Caco-2 (cell line): ENCODE results near the gene TAS2R3. TPM values are rescaled to one million over a fixed set of nuclear protein-coding genes. Genes with fewer than 3 reads are reported as not detected.

Experiments used
- BruUV-seq: library from RNA; stranded (reverse); fragments of 400-500 nt; replicated peaks from 2 replicates; lab custom pipeline; 2021; lab: Mats Ljungman, UMichigan
- CTCF ChIA-PET: fragments of 300-600 bp; sonication (Branson Sonifier 250); formaldehyde crosslinking; loops from one replicate; lab custom pipeline; 2022; ENCODE audit warnings: antibody characterized with exemption; lab: Charles Lee
- POLR2A ChIA-PET: fragments of 300-600 bp; sonication (Branson Sonifier 250); formaldehyde crosslinking; loops from one replicate; lab custom pipeline; 2022; ENCODE audit warnings: antibody characterized with exemption; lab: Charles Lee
- DNase-seq, 2 experiments: peaks; one replicate each; pipeline versions ENCODE4 v3.0.0 to v3.0.0-alpha.2; 2020 to 2022
- H3K27me3 ChIP-seq: replicated peaks from 2 replicates; pipeline ENCODE4 v1.6.0; 2011; ENCODE audit warnings: low read length; ENCODE audit not compliant: control insufficient read depth, insufficient read depth
- H3K36me3 ChIP-seq: 2 replicates; pipeline ENCODE4 v1.5.1; 2011; ENCODE audit warnings: low read length; ENCODE audit not compliant: control insufficient read depth, insufficient read depth
- H3K4me1 ChIP-seq: fragments of 250-450 bp; sonication (Bioruptor Pico); 2 replicates; pipeline ENCODE4 v1.5.1; 2020; ENCODE audit warnings: mild to moderate bottlenecking
- H3K4me3 ChIP-seq: 2 replicates; pipeline ENCODE4 v1.5.1; 2011; ENCODE audit warnings: low read depth, mild to moderate bottlenecking, control low read depth, low read length
- H3K9me3 ChIP-seq: fragments of 250-450 bp; sonication (Bioruptor Pico); 2 replicates; pipeline ENCODE4 v1.5.1; 2020; ENCODE audit warnings: mild to moderate bottlenecking, moderate library complexity
- H3K27ac Mint-ChIP-seq: one replicate; pipeline ENCODE4 v1.8.0; 2022; ENCODE audit warnings: mixed read lengths; ENCODE audit not compliant: unreplicated experiment
- H3K27me3 Mint-ChIP-seq: one replicate; pipeline ENCODE4 v1.8.0; 2022; ENCODE audit warnings: mixed read lengths; ENCODE audit not compliant: insufficient read depth, unreplicated experiment
- H3K36me3 Mint-ChIP-seq: one replicate; pipeline ENCODE4 v1.8.0; 2022; ENCODE audit warnings: mild to moderate bottlenecking, mixed read lengths; ENCODE audit not compliant: insufficient read depth, unreplicated experiment
- H3K4me1 Mint-ChIP-seq: one replicate; pipeline ENCODE4 v1.8.0; 2022; ENCODE audit warnings: low read depth, mixed read lengths; ENCODE audit not compliant: unreplicated experiment
- H3K4me3 Mint-ChIP-seq: one replicate; pipeline ENCODE4 v1.8.0; 2022; ENCODE audit warnings: mild to moderate bottlenecking, moderate library complexity, mixed read lengths; ENCODE audit not compliant: unreplicated experiment
- H3K9me3 Mint-ChIP-seq: one replicate; pipeline ENCODE4 v1.8.0; 2022; ENCODE audit warnings: mixed read lengths; ENCODE audit not compliant: unreplicated experiment
- intact Hi-C: fragments of 100-400 bp; cut with micrococcal nuclease; formaldehyde crosslinking; loops from one replicate; pipeline ENCODE4 v1.10.0; 2022; ENCODE audit not compliant: unreplicated experiment
- total RNA-seq: library from RNA; stranded (reverse); gene quantifications from 2 replicates; pipeline ENCODE4 v1.2.3, GENCODE V29; 2022
- TF ChIP-seq, protein P1 (sequence below), 2 experiments: fragments of 200-600 bp in 1 of 2; IDR thresholded peaks; 1 replicate in 1 of 2; 2 replicates in 1 of 2; pipeline versions ENCODE4 v1.5.1 to v1.8.0; 2011 to 2022; ENCODE audit warnings: antibody characterized with exemption in 1 of 2, control low read depth in 1 of 2, inconsistent platforms in 1 of 2, low read depth in 1 of 2, low read length in 1 of 2, mild to moderate bottlenecking in 1 of 2, moderate library complexity in 1 of 2; ENCODE audit not compliant: insufficient read depth in 1 of 2, severe bottlenecking in 1 of 2, unreplicated experiment in 1 of 2

The TAS2R3 gene
- total RNA-seq, 1 experiment from 2014 or later, result 1.9 TPM

DNA sequence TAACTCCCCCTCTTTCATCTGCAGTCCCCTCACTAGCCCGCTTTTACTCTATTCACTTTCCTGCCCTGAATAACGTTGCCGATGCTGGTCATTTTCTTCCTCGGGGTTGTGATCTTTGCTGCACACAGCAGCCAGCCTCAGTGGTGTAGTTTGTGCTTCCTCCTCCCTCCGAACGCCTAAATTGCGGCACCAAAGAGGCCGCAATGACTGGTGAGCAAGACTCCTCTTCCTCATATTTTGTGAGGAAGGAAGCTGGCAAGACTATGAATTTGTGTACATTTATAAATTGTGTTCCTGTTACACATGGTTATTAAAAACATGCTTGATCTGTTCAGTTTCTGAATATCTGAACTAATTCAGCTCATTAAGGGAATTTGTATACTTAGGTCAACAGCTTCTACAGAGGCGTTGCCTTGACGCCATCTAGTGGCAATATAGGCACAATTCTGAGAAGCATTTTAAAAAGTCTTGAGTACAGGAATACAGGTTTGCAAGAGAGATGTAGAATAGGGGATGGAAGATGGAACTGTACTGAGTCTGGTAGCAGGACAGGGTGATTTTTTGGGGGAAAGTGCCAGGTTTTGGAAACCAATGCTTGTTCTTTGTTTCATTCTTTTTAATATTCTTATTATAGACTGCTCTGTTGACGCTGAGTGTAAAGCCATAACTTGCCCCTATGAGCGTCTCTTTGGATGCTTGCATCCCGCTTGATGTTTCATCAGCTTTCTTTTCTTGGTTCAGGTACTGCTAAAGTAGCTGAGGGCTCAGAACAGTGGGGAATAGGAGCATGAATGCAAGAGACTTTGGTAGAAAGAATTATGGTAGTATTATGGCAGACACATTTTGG lies 22.0 kb downstream of the TAS2R3 start:
- no peaks in the 10 kb centered on the region for H3K9me3 ChIP-seq
- ChIA-PET POLR2A (interaction anchor here (0.6 kb wide), 1 partner anchor 48 kb away, joined by 3 read pairs; the partner anchor contains the start of gene SSBP1), CTCF (interaction anchor here (0.6 to 1.0 kb wide), 7 partner anchors 17 to 136 kb away, joined by 3 to 24 read pairs (median 4); partner anchors contain the start of gene SSBP1)
- H3K27ac Mint-ChIP-seq, result no peak overlapping the region
- no peaks in the 10 kb centered on the region for H3K36me3 ChIP-seq
- no TSS peak for BruUV-seq
- TF ChIP-seq, protein P1, sequence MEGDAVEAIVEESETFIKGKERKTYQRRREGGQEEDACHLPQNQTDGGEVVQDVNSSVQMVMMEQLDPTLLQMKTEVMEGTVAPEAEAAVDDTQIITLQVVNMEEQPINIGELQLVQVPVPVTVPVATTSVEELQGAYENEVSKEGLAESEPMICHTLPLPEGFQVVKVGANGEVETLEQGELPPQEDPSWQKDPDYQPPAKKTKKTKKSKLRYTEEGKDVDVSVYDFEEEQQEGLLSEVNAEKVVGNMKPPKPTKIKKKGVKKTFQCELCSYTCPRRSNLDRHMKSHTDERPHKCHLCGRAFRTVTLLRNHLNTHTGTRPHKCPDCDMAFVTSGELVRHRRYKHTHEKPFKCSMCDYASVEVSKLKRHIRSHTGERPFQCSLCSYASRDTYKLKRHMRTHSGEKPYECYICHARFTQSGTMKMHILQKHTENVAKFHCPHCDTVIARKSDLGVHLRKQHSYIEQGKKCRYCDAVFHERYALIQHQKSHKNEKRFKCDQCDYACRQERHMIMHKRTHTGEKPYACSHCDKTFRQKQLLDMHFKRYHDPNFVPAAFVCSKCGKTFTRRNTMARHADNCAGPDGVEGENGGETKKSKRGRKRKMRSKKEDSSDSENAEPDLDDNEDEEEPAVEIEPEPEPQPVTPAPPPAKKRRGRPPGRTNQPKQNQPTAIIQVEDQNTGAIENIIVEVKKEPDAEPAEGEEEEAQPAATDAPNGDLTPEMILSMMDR (IDR thresholded peaks at IDR 0.05; ENCODE audit: insufficient read depth in 1 of 2, low read depth in 1 of 2, low read length in 1 of 2, severe bottlenecking in 1 of 2, unreplicated experiment in 1 of 2), result peak; percentile 74 to 86
- H3K4me3 ChIP-seq, result no peak overlapping the region
- H3K9me3 Mint-ChIP-seq, result no peaks in the 10 kb centered on the region
- DNase-seq, result peak; percentile 37 to 41
- H3K27me3 Mint-ChIP-seq, result no peaks in the 10 kb centered on the region
- intact Hi-C loops, result loop anchor here (1.0 kb wide), 2 partner anchors 31 to 132 kb away; no protein-coding TSS in a partner anchor
- H3K4me3 Mint-ChIP-seq, result no peak overlapping the region
- H3K4me1 ChIP-seq, result no peaks in the 10 kb centered on the region
- H3K4me1 Mint-ChIP-seq, result no peaks in the 10 kb centered on the region
- no peaks in the 10 kb centered on the region for H3K36me3 Mint-ChIP-seq
- no peaks in the 10 kb centered on the region for H3K27me3 ChIP-seq

DNA sequence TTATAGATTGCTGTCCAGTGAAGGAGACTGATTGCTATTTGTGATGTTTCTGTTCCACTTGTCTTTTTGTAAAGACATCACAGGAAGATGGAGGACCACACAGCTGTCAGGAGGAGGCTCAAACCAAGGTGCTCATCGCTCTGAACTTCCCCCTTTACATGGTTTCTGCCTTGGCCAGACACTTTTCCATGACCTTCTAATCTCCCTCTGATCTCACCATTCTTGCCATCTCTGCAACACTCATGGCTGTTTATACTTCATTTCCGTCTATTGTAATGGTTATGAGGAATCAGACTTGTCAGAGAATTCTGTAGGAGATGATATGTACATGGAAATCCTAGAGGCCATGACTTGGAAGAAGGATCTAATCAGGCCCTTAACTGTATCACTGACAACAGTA lies 24.4 kb downstream of the TAS2R3 start:
- no peak overlapping the region for H3K27ac Mint-ChIP-seq
- intact Hi-C loops, result no loop called here
- Histone ChIP-seq H3K4me3 (no peak overlapping the region), H3K27me3 (no peaks in the 10 kb centered on the region), H3K9me3 (no peaks in the 10 kb centered on the region), H3K4me1 (no peaks in the 10 kb centered on the region), H3K36me3 (no peaks in the 10 kb centered on the region)
- no peak for DNase-seq
- BruUV-seq, result no TSS peak
- H3K9me3 Mint-ChIP-seq, result no peaks in the 10 kb centered on the region
- H3K4me3 Mint-ChIP-seq, result no peak overlapping the region
- TF ChIP-seq, protein P1 (IDR thresholded peaks at IDR 0.05; ENCODE audit: insufficient read depth in 1 of 2, low read depth in 1 of 2, low read length in 1 of 2, severe bottlenecking in 1 of 2, unreplicated experiment in 1 of 2), result no peak
- no peaks in the 10 kb centered on the region for H3K36me3 Mint-ChIP-seq
- CTCF ChIA-PET, result no interaction called here
- POLR2A ChIA-PET, result no interaction called here
- H3K4me1 Mint-ChIP-seq, result no peaks in the 10 kb centered on the region
- no peaks in the 10 kb centered on the region for H3K27me3 Mint-ChIP-seq

DNA sequence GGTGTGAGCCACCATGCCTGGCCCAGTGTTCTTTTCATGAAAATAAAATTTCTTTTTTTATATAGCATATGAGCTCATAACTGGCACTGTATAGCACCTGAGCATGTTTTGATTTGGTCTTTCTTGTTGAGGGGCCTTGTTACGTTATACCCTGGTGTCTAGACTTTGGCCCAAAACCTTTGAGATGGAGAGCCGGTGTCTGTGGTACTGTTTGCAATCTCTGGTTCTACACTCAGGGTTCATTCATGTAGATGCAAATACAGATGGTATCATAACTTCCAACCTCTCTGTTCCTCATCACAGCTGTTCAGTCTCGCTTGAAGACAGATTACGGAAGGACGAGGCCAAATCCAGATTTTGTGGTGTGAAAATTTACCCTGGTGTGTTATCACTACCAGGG lies 26.0 kb downstream of the TAS2R3 start, which contains the start of gene TAS2R5:
TAS2R5 (plus strand) TSS at position 301 of the 400 bp plus-strand sequence. CDS start 145 bp downstream, outside the sequence.
- Mint-ChIP-seq H3K27ac (no peak within 1 kb of the TSS), H3K9me3 (no peaks in the 10 kb centered on the region), H3K36me3 (peaks cover 5% of the 10 kb centered on the region), H3K4me1 (no peaks in the 10 kb centered on the region), H3K27me3 (no peaks in the 10 kb centered on the region), H3K4me3 (no peak within 1 kb of the TSS)
- Histone ChIP-seq H3K4me1 (no peaks in the 10 kb centered on the region), H3K4me3 (no peak within 1 kb of the TSS), H3K9me3 (no peaks in the 10 kb centered on the region), H3K36me3 (no peaks in the 10 kb centered on the region), H3K27me3 (no peaks in the 10 kb centered on the region)
- CTCF ChIA-PET, result interaction anchor here (0.7 kb wide), 1 partner anchor 135 kb away, joined by 3 read pairs; no protein-coding TSS in a partner anchor
- intact Hi-C loops, result no loop called here
- POLR2A ChIA-PET, result no interaction called here
- BruUV-seq, result no TSS peak
- TF ChIP-seq, protein P1 (IDR thresholded peaks at IDR 0.05; ENCODE audit: insufficient read depth in 1 of 2, low read depth in 1 of 2, low read length in 1 of 2, severe bottlenecking in 1 of 2, unreplicated experiment in 1 of 2), result no peak
- no peak for DNase-seq
